PFSK-1 (cell line): ENCODE data around the gene PPCDC.

ENCODE experiments used
- TAF1 ChIP-seq: IDR thresholded peaks from 2 replicates; pipeline ENCODE4 v1.6.1; 2012; ENCODE audit warnings: low read length, control low read depth, borderline replicate concordance; ENCODE audit not compliant: insufficient read depth
- TF ChIP-seq, protein P1 (sequence below), 2 experiments: IDR thresholded peaks; 2 replicates each; pipeline versions ENCODE4 v1.6.1 to v1.8.0; 2011 to 2012; ENCODE audit warnings: low read depth in 2 of 2, low read length in 2 of 2, control low read depth in 1 of 2, inconsistent platforms in 1 of 2, mild to moderate bottlenecking in 1 of 2, moderate library complexity in 1 of 2; ENCODE audit not compliant: insufficient read depth in 1 of 2

GRCh38 chr15:75028991-75029377 lies 5.6 kb downstream of the PPCDC start:
- TF ChIP-seq, protein P1, sequence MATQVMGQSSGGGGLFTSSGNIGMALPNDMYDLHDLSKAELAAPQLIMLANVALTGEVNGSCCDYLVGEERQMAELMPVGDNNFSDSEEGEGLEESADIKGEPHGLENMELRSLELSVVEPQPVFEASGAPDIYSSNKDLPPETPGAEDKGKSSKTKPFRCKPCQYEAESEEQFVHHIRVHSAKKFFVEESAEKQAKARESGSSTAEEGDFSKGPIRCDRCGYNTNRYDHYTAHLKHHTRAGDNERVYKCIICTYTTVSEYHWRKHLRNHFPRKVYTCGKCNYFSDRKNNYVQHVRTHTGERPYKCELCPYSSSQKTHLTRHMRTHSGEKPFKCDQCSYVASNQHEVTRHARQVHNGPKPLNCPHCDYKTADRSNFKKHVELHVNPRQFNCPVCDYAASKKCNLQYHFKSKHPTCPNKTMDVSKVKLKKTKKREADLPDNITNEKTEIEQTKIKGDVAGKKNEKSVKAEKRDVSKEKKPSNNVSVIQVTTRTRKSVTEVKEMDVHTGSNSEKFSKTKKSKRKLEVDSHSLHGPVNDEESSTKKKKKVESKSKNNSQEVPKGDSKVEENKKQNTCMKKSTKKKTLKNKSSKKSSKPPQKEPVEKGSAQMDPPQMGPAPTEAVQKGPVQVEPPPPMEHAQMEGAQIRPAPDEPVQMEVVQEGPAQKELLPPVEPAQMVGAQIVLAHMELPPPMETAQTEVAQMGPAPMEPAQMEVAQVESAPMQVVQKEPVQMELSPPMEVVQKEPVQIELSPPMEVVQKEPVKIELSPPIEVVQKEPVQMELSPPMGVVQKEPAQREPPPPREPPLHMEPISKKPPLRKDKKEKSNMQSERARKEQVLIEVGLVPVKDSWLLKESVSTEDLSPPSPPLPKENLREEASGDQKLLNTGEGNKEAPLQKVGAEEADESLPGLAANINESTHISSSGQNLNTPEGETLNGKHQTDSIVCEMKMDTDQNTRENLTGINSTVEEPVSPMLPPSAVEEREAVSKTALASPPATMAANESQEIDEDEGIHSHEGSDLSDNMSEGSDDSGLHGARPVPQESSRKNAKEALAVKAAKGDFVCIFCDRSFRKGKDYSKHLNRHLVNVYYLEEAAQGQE (IDR thresholded peaks at IDR 0.05; ENCODE audit: insufficient read depth in 1 of 2, low read depth in 2 of 2, low read length in 2 of 2): no peak
- TF ChIP-seq TAF1: no peak
